Keratinocyte (primary cell): ENCODE results near the gene THAP6. TPM values are rescaled to one million over a fixed set of nuclear protein-coding genes. Genes with fewer than 3 reads are reported as not detected.

Experiments used
- DNase-seq: peaks from one replicate; pipeline ENCODE4 v3.0.0-alpha.2; 2011; ENCODE audit warnings: low read depth, missing footprints, low spot score
- FAIRE-seq: peaks from 2 replicates; lab custom pipeline; 2011; peaks lifted over from hg19 to GRCh38; lab: Jason Lieb, UNC
- H2AFZ ChIP-seq: 2 replicates; pipeline ENCODE4 v1.6.0; 2012; ENCODE audit warnings: low read length, control low read depth, inconsistent platforms; ENCODE audit not compliant: control insufficient read depth
- H3K27ac ChIP-seq: 2 replicates; pipeline ENCODE4 v1.5.1; 2011; ENCODE audit warnings: low read length; ENCODE audit not compliant: control insufficient read depth, insufficient read depth
- H3K27me3 ChIP-seq: 3 replicates; pipeline ENCODE4 v1.6.0; 2011; ENCODE audit warnings: low read length; ENCODE audit not compliant: control insufficient read depth, insufficient read depth; ENCODE audit errors: extremely low read depth
- H3K36me3 ChIP-seq, 2 experiments: 2 replicates in 1 of 2; 3 replicates in 1 of 2; pipeline ENCODE4 v1.5.1; 2011; ENCODE audit warnings: low read length in 2 of 2, mild to moderate bottlenecking in 1 of 2; ENCODE audit not compliant: control insufficient read depth in 2 of 2, insufficient read depth in 2 of 2; ENCODE audit errors: extremely low read depth in 1 of 2
- H3K4me1 ChIP-seq: 3 replicates; pipeline ENCODE4 v1.5.1; 2011; ENCODE audit warnings: low read length; ENCODE audit not compliant: control insufficient read depth, insufficient read depth; ENCODE audit errors: extremely low read depth
- H3K4me2 ChIP-seq: 3 replicates; pipeline ENCODE4 v1.6.0; 2011; ENCODE audit warnings: low read depth, low read length; ENCODE audit not compliant: control insufficient read depth, insufficient read depth; ENCODE audit errors: extremely low read depth
- H3K4me3 ChIP-seq, 3 experiments: fragments of 200-600 bp in 1 of 3; sonication (generic) in 1 of 3; 2 replicates in 2 of 3; 3 replicates in 1 of 3; pipeline ENCODE4 v1.5.1; 2011 to 2016; ENCODE audit warnings: low read length in 3 of 3, mild to moderate bottlenecking in 3 of 3, control low read depth in 2 of 3, inconsistent platforms in 1 of 3, low read depth in 1 of 3, mixed read lengths in 1 of 3, mixed run types in 1 of 3, moderate library complexity in 1 of 3; ENCODE audit not compliant: control insufficient read depth in 2 of 3, insufficient read depth in 2 of 3; ENCODE audit errors: extremely low read depth in 1 of 3
- H3K79me2 ChIP-seq: 2 replicates; pipeline ENCODE4 v1.6.0; 2012; ENCODE audit warnings: low read length; ENCODE audit not compliant: control insufficient read depth, insufficient read depth
- H3K9ac ChIP-seq: 3 replicates; pipeline ENCODE4 v1.6.0; 2011; ENCODE audit warnings: low read length; ENCODE audit not compliant: control insufficient read depth, insufficient read depth; ENCODE audit errors: extremely low read depth
- H3K9me1 ChIP-seq: 3 replicates; pipeline ENCODE4 v1.6.0; 2011; ENCODE audit warnings: low read length; ENCODE audit not compliant: control insufficient read depth, insufficient read depth; ENCODE audit errors: extremely low read depth
- H3K9me3 ChIP-seq: 2 replicates; pipeline ENCODE4 v1.5.1; 2012; ENCODE audit warnings: low read depth, low read length; ENCODE audit not compliant: control insufficient read depth
- H4K20me1 ChIP-seq: 3 replicates; pipeline ENCODE4 v1.6.0; 2011; ENCODE audit warnings: low read length; ENCODE audit not compliant: control insufficient read depth, insufficient read depth; ENCODE audit errors: extremely low read depth
- EZH2 ChIP-seq: IDR thresholded peaks from one replicate; pipeline ENCODE4 v1.6.1; 2012; ENCODE audit warnings: inconsistent platforms, mild to moderate bottlenecking, low read length, moderate library complexity
- dilution Hi-C: fragments of 300-500 bp; cut with MboI; formaldehyde crosslinking; loops from one replicate; pipeline ENCODE4 v1.7.0; 2020; ENCODE audit warnings: low sequenced_read_pairs; ENCODE audit not compliant: extremely low pct_ligation_motif_present
- polyA plus RNA-seq, 5 experiments: library from polyadenylated mRNA; depleted of rRNA in 3 of 5; stranded (reverse) in 3 of 5; stranded (forward) in 1 of 5; unstranded in 1 of 5; fragments of >200 nt; gene quantifications; 1 replicate in 1 of 5; 2 replicates in 3 of 5; 3 replicates in 1 of 5; pipeline versions ENCODE4 v1.2.1 to v1.2.3, GENCODE V29; 2011 to 2012; ENCODE audit warnings: missing spikeins in 2 of 5, low read depth in 1 of 5, low replicate concordance in 1 of 5
- TF ChIP-seq, protein P1 (sequence below), 3 experiments: IDR thresholded peaks in 1 of 3; conservative IDR thresholded peaks in 1 of 3; optimal IDR thresholded peaks in 1 of 3; 2 replicates in 2 of 3; 3 replicates in 1 of 3; pipeline versions ENCODE3 to v1.5.1; 2011; ENCODE audit warnings: low read length in 3 of 3, mild to moderate bottlenecking in 3 of 3, moderate library complexity in 2 of 3, control low read depth in 1 of 3, inconsistent platforms in 1 of 3; ENCODE audit not compliant: insufficient read depth in 2 of 3; ENCODE audit errors: extremely low read depth in 1 of 3

The THAP6 gene
- polyA plus RNA-seq, 1 donor (not counting 4 experiments of a cell fraction or from before 2014, with no cell fraction given), result 11.9 TPM

DNA sequence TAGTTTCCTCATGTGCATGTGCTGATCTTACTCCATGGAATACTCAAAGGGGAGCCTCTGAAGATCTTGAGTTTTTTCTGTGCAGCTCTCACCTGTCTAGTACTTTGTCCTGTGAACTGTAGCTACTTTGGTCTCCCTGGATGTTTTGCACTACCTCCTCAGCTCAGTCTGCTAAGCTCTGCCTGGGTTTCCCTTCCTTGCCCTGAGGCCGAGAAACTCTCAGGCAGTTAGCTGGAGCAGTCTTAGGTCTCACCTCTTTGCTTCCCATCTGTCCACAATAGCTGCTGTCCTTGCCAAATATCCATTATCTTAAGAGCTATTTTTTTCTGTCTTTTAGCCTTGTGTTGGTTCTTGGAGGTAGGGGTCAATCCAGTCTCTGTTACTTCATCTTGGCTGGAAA is 11.6 kb downstream of the THAP6 start:
- H3K36me3 ChIP-seq, result peaks cover 6% of the 10 kb centered on the region in 2 experiments
- no peaks in the 10 kb centered on the region for H4K20me1 ChIP-seq

DNA sequence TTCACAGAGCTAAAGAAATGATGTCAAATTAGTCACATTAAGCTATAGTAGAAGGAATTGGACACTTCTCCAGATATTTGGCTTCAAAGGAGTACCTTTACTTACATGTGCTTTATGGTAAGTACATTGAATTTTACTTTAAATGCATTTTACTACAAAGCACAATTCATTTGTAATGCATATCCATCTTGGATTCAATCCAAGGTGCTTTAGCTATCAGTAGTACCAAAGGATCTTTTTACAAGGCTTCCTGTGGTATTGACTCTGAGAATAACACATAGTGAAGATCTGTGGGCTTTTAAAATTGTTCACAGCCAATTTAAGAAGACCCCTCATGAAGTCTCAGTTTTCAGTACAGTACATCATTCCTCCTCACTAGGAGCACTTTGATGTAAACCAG is 13.2 kb downstream of the THAP6 start:
- Histone ChIP-seq H3K9ac (no peak overlapping the region), H3K9me3 (no peaks in the 10 kb centered on the region), H4K20me1 (no peaks in the 10 kb centered on the region), H3K36me3 (peaks cover 6 to 8% of the 10 kb centered on the region in 2 experiments), H3K27ac (no peak overlapping the region), H3K4me3 (no peak overlapping the region), H3K27me3 (no peaks in the 10 kb centered on the region), H3K4me1 (no peaks in the 10 kb centered on the region), H3K9me1 (no peaks in the 10 kb centered on the region), H2AFZ (no peak overlapping the region), H3K79me2 (no peaks in the 10 kb centered on the region), H3K4me2 (no peak overlapping the region)
- dilution Hi-C loops, result no loop called here
- FAIRE-seq, result no peak
- TF ChIP-seq, protein P1, sequence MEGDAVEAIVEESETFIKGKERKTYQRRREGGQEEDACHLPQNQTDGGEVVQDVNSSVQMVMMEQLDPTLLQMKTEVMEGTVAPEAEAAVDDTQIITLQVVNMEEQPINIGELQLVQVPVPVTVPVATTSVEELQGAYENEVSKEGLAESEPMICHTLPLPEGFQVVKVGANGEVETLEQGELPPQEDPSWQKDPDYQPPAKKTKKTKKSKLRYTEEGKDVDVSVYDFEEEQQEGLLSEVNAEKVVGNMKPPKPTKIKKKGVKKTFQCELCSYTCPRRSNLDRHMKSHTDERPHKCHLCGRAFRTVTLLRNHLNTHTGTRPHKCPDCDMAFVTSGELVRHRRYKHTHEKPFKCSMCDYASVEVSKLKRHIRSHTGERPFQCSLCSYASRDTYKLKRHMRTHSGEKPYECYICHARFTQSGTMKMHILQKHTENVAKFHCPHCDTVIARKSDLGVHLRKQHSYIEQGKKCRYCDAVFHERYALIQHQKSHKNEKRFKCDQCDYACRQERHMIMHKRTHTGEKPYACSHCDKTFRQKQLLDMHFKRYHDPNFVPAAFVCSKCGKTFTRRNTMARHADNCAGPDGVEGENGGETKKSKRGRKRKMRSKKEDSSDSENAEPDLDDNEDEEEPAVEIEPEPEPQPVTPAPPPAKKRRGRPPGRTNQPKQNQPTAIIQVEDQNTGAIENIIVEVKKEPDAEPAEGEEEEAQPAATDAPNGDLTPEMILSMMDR (optimal IDR thresholded peaks at IDR 0.05 in 1 of 3, IDR thresholded peaks at IDR 0.05 in 1 of 3, conservative IDR thresholded peaks at IDR 0.05 in 1 of 3; ENCODE audit: extremely low read depth in 1 of 3, insufficient read depth in 2 of 3, low read length in 3 of 3), result no peak
- no peak for TF ChIP-seq EZH2
- DNase-seq, result no peak

More for the DNA sequence above, 11.6 kb downstream of the THAP6 start:
- TF ChIP-seq, protein P1 (optimal IDR thresholded peaks at IDR 0.05 in 1 of 3, IDR thresholded peaks at IDR 0.05 in 1 of 3, conservative IDR thresholded peaks at IDR 0.05 in 1 of 3; ENCODE audit: extremely low read depth in 1 of 3, insufficient read depth in 2 of 3, low read length in 3 of 3), result no peak
- TF ChIP-seq EZH2, result no peak
- Histone ChIP-seq H3K4me1 (no peaks in the 10 kb centered on the region), H3K27ac (no peak overlapping the region), H3K79me2 (no peaks in the 10 kb centered on the region), H3K4me3 (no peak overlapping the region), H3K9me1 (no peaks in the 10 kb centered on the region), H3K9me3 (no peaks in the 10 kb centered on the region), H2AFZ (no peak overlapping the region), H3K4me2 (no peak overlapping the region), H3K27me3 (no peaks in the 10 kb centered on the region), H3K9ac (no peak overlapping the region)
- FAIRE-seq, result no peak
- dilution Hi-C loops, result no loop called here
- no peak for DNase-seq
